Chondrocyte (in vitro differentiated cells): ENCODE data around the gene PGR. TPM values are rescaled to one million over a fixed set of nuclear protein-coding genes. Genes with fewer than 3 reads are reported as not detected.

ENCODE experiments used
- DNase-seq: peaks from one replicate; pipeline ENCODE4 v3.0.0; 2021; ENCODE audit warnings: mixed read lengths, low spot score
- H3K27ac Mint-ChIP-seq: one replicate; pipeline ENCODE4 v1.8.0; 2021; ENCODE audit warnings: mild to moderate bottlenecking, moderate library complexity, mixed read lengths; ENCODE audit not compliant: unreplicated experiment
- H3K27me3 Mint-ChIP-seq: 2 replicates; pipeline ENCODE4 v1.8.0; 2021; ENCODE audit warnings: low read depth, mixed read lengths
- H3K36me3 Mint-ChIP-seq: 2 replicates; pipeline ENCODE4 v1.8.0; 2021; ENCODE audit warnings: low read depth, mixed read lengths
- H3K4me1 Mint-ChIP-seq: 2 replicates; pipeline ENCODE4 v1.8.0; 2021; ENCODE audit warnings: low read depth, mild to moderate bottlenecking, mixed read lengths
- H3K4me3 Mint-ChIP-seq: one replicate; pipeline ENCODE4 v1.8.0; 2021; ENCODE audit warnings: mild to moderate bottlenecking, moderate library complexity, mixed read lengths; ENCODE audit not compliant: unreplicated experiment
- H3K9me3 Mint-ChIP-seq: 2 replicates; pipeline ENCODE4 v1.8.0; 2021; ENCODE audit warnings: low read depth, mixed read lengths
- CTCF ChIP-seq: fragments of 200-600 bp; sonication (generic); IDR thresholded peaks from 2 replicates; pipeline ENCODE4 v1.5.0; 2021; ENCODE audit warnings: antibody characterized with exemption, mild to moderate bottlenecking, moderate library complexity
- total RNA-seq: library from RNA; stranded (reverse); gene quantifications from 3 replicates; pipeline ENCODE4 v1.2.1, GENCODE V29; 2021

The PGR gene
- total RNA-seq, 1 donor from 2014 or later: not detected

DNA sequence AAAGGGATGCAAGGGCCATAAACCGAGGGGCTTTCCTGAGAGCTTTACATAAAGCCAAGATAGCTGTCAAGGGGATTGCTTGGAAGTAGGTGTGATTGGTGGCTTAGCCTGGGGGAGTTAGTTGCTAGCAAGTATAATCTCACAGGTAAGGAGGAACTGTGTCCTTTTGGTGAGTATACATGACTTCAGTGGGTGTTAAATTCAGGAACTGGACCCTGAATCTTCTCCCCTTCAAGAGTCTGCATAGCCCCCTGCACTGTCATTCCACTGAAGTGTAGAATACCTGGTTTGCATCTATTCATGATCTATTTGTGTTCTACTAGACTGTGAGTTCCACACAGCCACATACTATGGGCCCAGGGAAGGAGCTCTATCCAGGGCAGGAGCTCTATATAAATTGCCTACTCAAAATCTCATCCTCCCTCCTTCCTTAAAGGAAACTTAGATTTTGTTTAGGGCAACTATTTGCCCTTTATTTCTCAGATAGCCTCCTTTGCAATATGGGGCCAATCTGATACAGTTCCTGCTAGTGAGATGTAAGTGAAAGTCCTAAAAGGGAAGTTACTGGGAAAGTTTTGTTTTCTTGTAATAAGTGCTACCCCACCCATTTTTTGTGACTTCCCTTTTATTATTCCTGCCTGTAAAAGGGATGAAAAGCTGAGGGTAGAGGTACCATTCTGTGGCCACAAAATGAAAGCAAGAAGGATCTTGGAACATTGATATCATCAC is 120.5 kb downstream of the PGR start:
- H3K36me3 Mint-ChIP-seq: no peaks in the 10 kb centered on the region
- no peak for DNase-seq
- no peaks in the 10 kb centered on the region for H3K4me1 Mint-ChIP-seq
- no peak for TF ChIP-seq CTCF
- no peaks in the 10 kb centered on the region for H3K9me3 Mint-ChIP-seq
- no peak overlapping the region for H3K27ac Mint-ChIP-seq
- peaks cover 46% of the 10 kb centered on the region for H3K27me3 Mint-ChIP-seq
- H3K4me3 Mint-ChIP-seq: no peak overlapping the region

- Mint-ChIP-seq H3K4me3 (no peak overlapping the region), H3K27ac (no peak overlapping the region), H3K9me3 (no peaks in the 10 kb centered on the region), H3K36me3 (no peaks in the 10 kb centered on the region), H3K4me1 (no peaks in the 10 kb centered on the region), H3K27me3 (peaks cover 17% of the 10 kb centered on the region)
- no peak for DNase-seq
- TF ChIP-seq CTCF: peak; percentile 17
Measured at GRCh38 chr11:101003468-101003867, 126.1 kb downstream of the PGR start.

DNA sequence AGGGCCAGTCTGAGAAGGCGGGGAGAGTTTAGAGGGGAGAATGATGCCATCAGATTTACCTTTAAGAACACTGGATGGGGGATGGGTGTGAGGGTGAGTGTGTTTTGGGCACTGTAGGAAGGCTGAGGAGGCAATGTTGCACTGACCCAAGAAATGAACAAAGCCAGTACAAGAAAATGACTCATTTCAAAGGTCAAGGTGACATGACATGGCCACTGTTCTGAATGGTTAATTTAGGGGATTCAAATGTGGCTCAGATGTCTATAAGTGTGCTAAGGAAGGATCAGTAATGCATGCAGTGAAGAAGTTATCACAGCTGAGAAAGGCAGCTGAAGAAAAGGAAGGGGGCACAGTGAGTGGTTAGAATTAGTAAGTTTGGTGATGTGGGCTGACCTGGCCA is 129.9 kb downstream of the PGR start:
- Mint-ChIP-seq H3K4me3 (no peak overlapping the region), H3K27me3 (peaks cover 3% of the 10 kb centered on the region), H3K9me3 (no peaks in the 10 kb centered on the region), H3K36me3 (no peaks in the 10 kb centered on the region), H3K4me1 (no peaks in the 10 kb centered on the region), H3K27ac (no peak overlapping the region)
- TF ChIP-seq CTCF: no peak
- DNase-seq: no peak

DNA sequence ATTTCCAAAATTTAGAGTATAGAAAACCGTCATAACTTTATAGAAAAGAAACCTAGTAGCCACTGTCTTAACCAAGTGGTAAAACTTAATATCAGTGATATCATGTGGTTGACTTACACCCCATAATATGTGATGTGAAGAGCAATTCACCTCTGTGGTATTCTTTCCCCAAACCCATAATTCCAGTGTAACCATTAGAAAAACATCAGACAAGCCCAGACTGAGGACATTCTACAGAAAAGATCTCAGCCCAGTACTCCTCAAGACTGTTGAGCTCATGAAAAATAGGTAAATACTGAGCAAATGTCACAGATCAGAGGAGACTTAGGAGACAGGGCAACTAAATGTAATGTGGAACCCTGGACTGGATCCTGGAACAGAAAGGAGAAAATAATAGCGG is 134.6 kb downstream of the PGR start:
- no peaks in the 10 kb centered on the region for H3K27me3 Mint-ChIP-seq
- no peak overlapping the region for H3K4me3 Mint-ChIP-seq
- no peaks in the 10 kb centered on the region for H3K4me1 Mint-ChIP-seq
- H3K36me3 Mint-ChIP-seq: no peaks in the 10 kb centered on the region
- TF ChIP-seq CTCF: no peak
- DNase-seq: no peak
- H3K9me3 Mint-ChIP-seq: no peaks in the 10 kb centered on the region
- no peak overlapping the region for H3K27ac Mint-ChIP-seq

GRCh38 chr11:100991541-100991940 is 138.1 kb downstream of the PGR start:
- Mint-ChIP-seq H3K4me3 (no peak overlapping the region), H3K27ac (no peak overlapping the region), H3K36me3 (no peaks in the 10 kb centered on the region), H3K9me3 (no peaks in the 10 kb centered on the region), H3K4me1 (no peaks in the 10 kb centered on the region), H3K27me3 (no peaks in the 10 kb centered on the region)
- DNase-seq: no peak
- TF ChIP-seq CTCF: no peak
